ENCODE data around the gene PPP1R26.

The PPP1R26 gene

GRCh38 chr9:135492886-135493669 is 13.5 kb downstream of the PPP1R26 start:
- H3K9me3 ChIP-seq (ENCODE audit: control insufficient read depth, insufficient read depth, low read length) = no peaks in the 10 kb centered on the region
- no peak overlapping the region for H3K9ac ChIP-seq (ENCODE audit: low read depth, low read length)
- no peaks in the 10 kb centered on the region for H3K27me3 ChIP-seq (ENCODE audit: control insufficient read depth, insufficient read depth, low read length)

GRCh38 chr9:135494791-135495559 is 15.4 kb downstream of the PPP1R26 start:
- no peaks in the 10 kb centered on the region for H3K36me3 ChIP-seq (ENCODE audit: control insufficient read depth, insufficient read depth, low read length)
- H3K27me3 ChIP-seq (ENCODE audit: control insufficient read depth, insufficient read depth, low read length) = no peaks in the 10 kb centered on the region
- no peak overlapping the region for H3K4me3 ChIP-seq (ENCODE audit: low read depth, low read length)
- H3K9ac ChIP-seq (ENCODE audit: low read depth, low read length) = no peak overlapping the region
- H3K9me3 ChIP-seq (ENCODE audit: control insufficient read depth, insufficient read depth, low read length) = no peaks in the 10 kb centered on the region
- H3K4me1 ChIP-seq (ENCODE audit: control insufficient read depth, insufficient read depth, low read length) = no peaks in the 10 kb centered on the region

More at GRCh38 chr9:135492886-135493669, 13.5 kb downstream of the PPP1R26 start:
- Histone ChIP-seq H3K4me3 (ENCODE audit: low read depth, low read length) (no peak overlapping the region), H3K36me3 (ENCODE audit: control insufficient read depth, insufficient read depth, low read length) (peaks cover 6% of the 10 kb centered on the region), H3K4me1 (ENCODE audit: control insufficient read depth, insufficient read depth, low read length) (no peaks in the 10 kb centered on the region)

DNA sequence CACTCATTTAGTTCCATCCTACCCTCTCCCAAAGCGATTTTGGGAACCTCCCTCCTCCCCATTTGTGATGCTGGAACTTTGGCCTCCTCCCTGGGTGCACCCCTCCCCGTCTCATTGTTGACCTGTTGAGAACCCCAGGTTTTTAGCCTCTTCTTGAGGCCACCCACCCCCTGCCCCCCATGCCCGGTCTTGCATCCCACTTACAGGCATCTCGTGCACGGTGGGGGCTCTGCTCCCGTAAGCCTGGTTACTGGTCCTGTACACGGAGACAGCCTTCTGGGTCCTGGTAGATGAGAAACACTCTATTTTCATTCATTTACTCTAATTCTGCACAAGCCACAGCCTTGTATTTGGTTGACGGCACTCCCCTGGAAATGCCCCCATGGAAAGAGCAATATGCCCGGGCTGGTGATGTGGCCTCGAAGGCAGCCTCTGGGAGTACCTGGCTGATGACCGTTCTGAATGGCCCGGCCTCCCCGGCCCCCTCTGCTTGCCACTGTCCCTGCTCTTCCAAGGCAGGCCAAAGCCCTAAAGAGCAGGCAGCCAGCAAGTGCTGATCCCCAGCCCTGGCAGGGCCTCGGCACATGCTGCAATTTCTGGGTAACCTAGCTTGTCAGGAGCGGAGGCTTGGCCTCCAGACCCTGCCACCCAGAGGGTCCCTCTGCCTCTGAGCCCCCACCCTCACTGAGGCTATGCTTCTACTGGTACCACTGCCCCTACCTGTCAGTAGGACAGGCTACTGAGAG is 19.0 kb downstream of the PPP1R26 start:
- peaks cover 18% of the 10 kb centered on the region for H3K36me3 ChIP-seq (ENCODE audit: control insufficient read depth, insufficient read depth, low read length)
- no peaks in the 10 kb centered on the region for H3K27me3 ChIP-seq (ENCODE audit: control insufficient read depth, insufficient read depth, low read length)
- H3K9ac ChIP-seq (ENCODE audit: low read depth, low read length) = no peak overlapping the region
- H3K4me1 ChIP-seq (ENCODE audit: control insufficient read depth, insufficient read depth, low read length) = no peaks in the 10 kb centered on the region
- no peaks in the 10 kb centered on the region for H3K9me3 ChIP-seq (ENCODE audit: control insufficient read depth, insufficient read depth, low read length)
- H3K4me3 ChIP-seq (ENCODE audit: low read depth, low read length) = no peak overlapping the region

- H3K4me1 ChIP-seq (ENCODE audit: control insufficient read depth, insufficient read depth, low read length) = no peaks in the 10 kb centered on the region
- no peak overlapping the region for H3K9ac ChIP-seq (ENCODE audit: low read depth, low read length)
- H3K36me3 ChIP-seq (ENCODE audit: control insufficient read depth, insufficient read depth, low read length) = peaks cover 28% of the 10 kb centered on the region
- no peaks in the 10 kb centered on the region for H3K9me3 ChIP-seq (ENCODE audit: control insufficient read depth, insufficient read depth, low read length)
- peak overlapping the region; percentile 78 for H3K4me3 ChIP-seq (ENCODE audit: low read depth, low read length)
- no peaks in the 10 kb centered on the region for H3K27me3 ChIP-seq (ENCODE audit: control insufficient read depth, insufficient read depth, low read length)
Observed at GRCh38 chr9:135499326-135500070, 19.9 kb downstream of the PPP1R26 start.

DNA sequence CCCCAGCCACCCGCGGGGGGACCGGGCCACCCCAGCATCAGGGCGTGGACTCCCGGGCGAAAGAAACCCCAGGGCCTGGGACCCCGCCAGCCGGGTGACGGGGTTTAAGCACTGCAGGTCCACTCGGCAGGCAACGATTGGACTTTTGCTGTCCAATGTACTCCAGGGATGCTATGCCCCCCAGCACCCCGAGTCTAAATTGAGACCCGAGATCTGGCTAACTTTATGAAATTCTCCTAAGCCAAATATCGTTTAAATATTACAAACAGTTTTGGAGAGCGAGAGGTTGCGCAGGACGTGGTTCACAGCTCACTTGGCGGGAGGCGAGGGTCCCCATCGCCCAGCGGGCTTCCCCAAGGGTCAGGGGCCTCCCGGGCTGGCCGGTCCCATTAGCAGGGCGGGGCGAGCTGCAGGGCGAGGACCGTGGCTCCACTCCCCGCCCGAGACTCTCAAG is 20.5 kb downstream of the PPP1R26 start:
- Histone ChIP-seq H3K9ac (ENCODE audit: low read depth, low read length) (no peak overlapping the region), H3K4me1 (ENCODE audit: control insufficient read depth, insufficient read depth, low read length) (no peaks in the 10 kb centered on the region), H3K27me3 (ENCODE audit: control insufficient read depth, insufficient read depth, low read length) (no peaks in the 10 kb centered on the region), H3K36me3 (ENCODE audit: control insufficient read depth, insufficient read depth, low read length) (peaks cover 34% of the 10 kb centered on the region), H3K9me3 (ENCODE audit: control insufficient read depth, insufficient read depth, low read length) (no peaks in the 10 kb centered on the region), H3K4me3 (ENCODE audit: low read depth, low read length) (peak overlapping the region; percentile 78)

GRCh38 chr9:135500525-135501260 is 21.1 kb downstream of the PPP1R26 start, which contains the start of gene MRPS2:
TSS of gene MRPS2 (plus strand) at chr9:135500682. CDS start at chr9:135500711, 29 bp downstream.
- H3K27me3 ChIP-seq (ENCODE audit: control insufficient read depth, insufficient read depth, low read length) = no peaks in the 10 kb centered on the region
- peak within 1 kb of the TSS; percentile 79 for H3K9ac ChIP-seq (ENCODE audit: low read depth, low read length)
- H3K36me3 ChIP-seq (ENCODE audit: control insufficient read depth, insufficient read depth, low read length) = peaks cover 35% of the 10 kb centered on the region
- no peaks in the 10 kb centered on the region for H3K4me1 ChIP-seq (ENCODE audit: control insufficient read depth, insufficient read depth, low read length)
- no peaks in the 10 kb centered on the region for H3K9me3 ChIP-seq (ENCODE audit: control insufficient read depth, insufficient read depth, low read length)
- H3K4me3 ChIP-seq (ENCODE audit: low read depth, low read length) = peak within 1 kb of the TSS; percentile 78

DNA sequence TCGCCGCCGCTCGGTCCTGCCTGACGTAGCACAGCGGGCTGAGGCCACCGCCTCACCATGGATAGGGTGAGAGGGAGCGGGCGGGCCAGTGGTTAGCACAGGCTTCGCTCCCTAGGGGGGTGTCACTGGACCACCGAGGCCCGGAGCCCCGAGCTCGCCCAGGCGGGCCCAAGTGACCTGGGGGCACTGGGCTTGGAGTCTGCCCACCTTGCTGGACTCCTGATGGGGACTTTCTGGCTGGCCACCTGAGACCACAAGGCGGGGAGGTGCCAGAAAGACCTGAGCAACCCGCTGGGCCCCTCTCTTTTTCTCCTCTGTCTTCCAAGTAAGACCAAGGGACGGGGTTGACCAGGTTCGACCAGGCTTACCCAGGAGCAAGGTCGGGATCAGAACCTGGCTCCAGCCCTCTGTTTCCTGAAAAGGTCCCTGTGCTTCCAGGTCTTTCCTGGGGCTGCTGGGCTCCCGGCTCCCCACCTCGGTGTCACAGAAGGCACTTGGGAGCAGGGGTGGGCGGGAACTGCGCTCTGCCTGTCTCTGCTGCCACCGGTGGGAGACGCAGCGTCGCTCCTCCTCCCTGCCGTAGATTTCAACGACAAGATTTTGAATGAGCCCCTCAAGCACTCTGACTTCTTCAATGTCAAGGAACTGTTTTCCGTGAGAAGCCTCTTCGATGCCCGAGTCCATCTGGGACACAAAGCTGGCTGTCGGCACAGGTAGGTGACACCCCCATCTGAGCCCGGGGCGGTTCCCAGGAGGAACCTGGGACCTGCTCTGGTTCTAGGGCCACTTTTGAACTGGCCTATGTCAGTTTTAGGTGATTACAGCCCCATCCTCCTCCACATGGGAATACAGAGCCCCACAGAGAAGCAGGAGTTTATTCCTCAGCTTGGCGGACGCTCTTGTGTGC is 21.9 kb downstream of the PPP1R26 start:
- Histone ChIP-seq H3K9ac (ENCODE audit: low read depth, low read length) (peak overlapping the region; percentile 79), H3K27me3 (ENCODE audit: control insufficient read depth, insufficient read depth, low read length) (no peaks in the 10 kb centered on the region), H3K4me1 (ENCODE audit: control insufficient read depth, insufficient read depth, low read length) (no peaks in the 10 kb centered on the region), H3K4me3 (ENCODE audit: low read depth, low read length) (peak overlapping the region; percentile 72), H3K36me3 (ENCODE audit: control insufficient read depth, insufficient read depth, low read length) (peaks cover 35% of the 10 kb centered on the region), H3K9me3 (ENCODE audit: control insufficient read depth, insufficient read depth, low read length) (no peaks in the 10 kb centered on the region)

- Histone ChIP-seq H3K9ac (ENCODE audit: low read depth, low read length) (no peak overlapping the region), H3K27me3 (ENCODE audit: control insufficient read depth, insufficient read depth, low read length) (no peaks in the 10 kb centered on the region), H3K36me3 (ENCODE audit: control insufficient read depth, insufficient read depth, low read length) (peaks cover 35% of the 10 kb centered on the region), H3K4me1 (ENCODE audit: control insufficient read depth, insufficient read depth, low read length) (no peaks in the 10 kb centered on the region), H3K9me3 (ENCODE audit: control insufficient read depth, insufficient read depth, low read length) (no peaks in the 10 kb centered on the region), H3K4me3 (ENCODE audit: low read depth, low read length) (no peak overlapping the region)
Observed at GRCh38 chr9:135502168-135502872, 22.7 kb downstream of the PPP1R26 start.

- no peak overlapping the region for H3K4me3 ChIP-seq (ENCODE audit: low read depth, low read length)
- H3K4me1 ChIP-seq (ENCODE audit: control insufficient read depth, insufficient read depth, low read length) = no peaks in the 10 kb centered on the region
- no peaks in the 10 kb centered on the region for H3K27me3 ChIP-seq (ENCODE audit: control insufficient read depth, insufficient read depth, low read length)
- no peak overlapping the region for H3K9ac ChIP-seq (ENCODE audit: low read depth, low read length)
- peaks cover 35% of the 10 kb centered on the region for H3K36me3 ChIP-seq (ENCODE audit: control insufficient read depth, insufficient read depth, low read length)
- no peaks in the 10 kb centered on the region for H3K9me3 ChIP-seq (ENCODE audit: control insufficient read depth, insufficient read depth, low read length)
Observed at GRCh38 chr9:135502873-135503321, 23.3 kb downstream of the PPP1R26 start.
